Skin epidermis (tissue), 12 donors: ENCODE results near the gene FOXP2.
"Not testable (repeated sequence)": the region's sequence is repeated elsewhere in the genome, so short reads cannot be mapped to it uniquely, and the experiment has no call there.

Source experiments
- H3K27ac ChIP-seq, 21 experiments: fragments of 200-600 bp; sonication (generic) in 11 of 21; one replicate each; pipeline ENCODE4 v1.5.0; 2020; ENCODE audit warnings: mild to moderate bottlenecking in 3 of 21, inconsistent platforms in 2 of 21, moderate library complexity in 2 of 21
- H3K4me3 ChIP-seq, 7 experiments: fragments of 200-600 bp; sonication (generic) in 2 of 7; one replicate each; pipeline ENCODE4 v1.5.0; 2020; ENCODE audit warnings: inconsistent platforms in 2 of 7, mild to moderate bottlenecking in 2 of 7, moderate library complexity in 1 of 7

Gene FOXP2

GRCh38 chr7:114414156-114415063 is at the start of gene FOXP2:
Gene FOXP2 (plus strand): TSS chr7:114414815. CDS start chr7:114426512, 11,697 bp downstream.
- peak within 1 kb of the TSS in 15 of 21 experiments; percentile 3 to 69 (median 52) for H3K27ac ChIP-seq

GRCh38 chr7:114365791-114366190 is 48.8 kb upstream of the FOXP2 start:
- Histone ChIP-seq H3K4me3 (no peak overlapping the region), H3K27ac (no peak overlapping the region)

More at GRCh38 chr7:114414156-114415063, at the start of gene FOXP2:
- H3K4me3 ChIP-seq: peak within 1 kb of the TSS in 3 of 7 experiments; percentile 0 to 15 (median 8)

GRCh38 chr7:114368492-114368891 is 46.1 kb upstream of the FOXP2 start:
- no peak overlapping the region for H3K4me3 ChIP-seq

GRCh38 chr7:114369294-114369693 is 45.3 kb upstream of the FOXP2 start:
- H3K4me3 ChIP-seq: no peak overlapping the region
- H3K27ac ChIP-seq: no peak overlapping the region

More at GRCh38 chr7:114368492-114368891, 46.1 kb upstream of the FOXP2 start:
- H3K27ac ChIP-seq: no peak overlapping the region

GRCh38 chr7:114372619-114373018 is 42.0 kb upstream of the FOXP2 start:
- H3K27ac ChIP-seq: no peak overlapping the region

GRCh38 chr7:114375907-114376306 is 38.7 kb upstream of the FOXP2 start:
- Histone ChIP-seq H3K4me3 (no peak overlapping the region), H3K27ac (no peak overlapping the region)

More at GRCh38 chr7:114372619-114373018, 42.0 kb upstream of the FOXP2 start:
- H3K4me3 ChIP-seq: no peak overlapping the region

- not testable (repeated sequence) for H3K4me3 ChIP-seq, H3K27ac ChIP-seq
These were observed 30.7 kb upstream of the FOXP2 start for GRCh38 chr7:114383946-114384345.

GRCh38 chr7:114384346-114384745 is 30.3 kb upstream of the FOXP2 start:
- H3K4me3 ChIP-seq, H3K27ac ChIP-seq: not testable (repeated sequence)

GRCh38 chr7:114388021-114388420 is 26.6 kb upstream of the FOXP2 start:
- Histone ChIP-seq H3K27ac (no peak overlapping the region), H3K4me3 (no peak overlapping the region)

- Histone ChIP-seq H3K27ac (no peak overlapping the region), H3K4me3 (no peak overlapping the region)
These were observed 21.9 kb upstream of the FOXP2 start for GRCh38 chr7:114392686-114393085.

- Histone ChIP-seq H3K27ac (no peak overlapping the region), H3K4me3 (no peak overlapping the region)
These were observed 11.6 kb upstream of the FOXP2 start for GRCh38 chr7:114402876-114403635.

- H3K4me3 ChIP-seq: no peak overlapping the region
- no peak overlapping the region for H3K27ac ChIP-seq
These were observed 9.2 kb upstream of the FOXP2 start for GRCh38 chr7:114405427-114405826.

- Histone ChIP-seq H3K27ac (no peak overlapping the region), H3K4me3 (no peak overlapping the region)
These were observed 4.9 kb upstream of the FOXP2 start for GRCh38 chr7:114409750-114410149.

- Histone ChIP-seq H3K4me3 (no peak overlapping the region), H3K27ac (no peak overlapping the region)
These were observed 2.1 kb upstream of the FOXP2 start for GRCh38 chr7:114412548-114412947.

GRCh38 chr7:114413761-114414155 is 857 bp upstream of the FOXP2 start:
- H3K27ac ChIP-seq: peak overlapping the region in 12 of 21 experiments; percentile 1 to 69 (median 42)
- H3K4me3 ChIP-seq: no peak overlapping the region

GRCh38 chr7:114415064-114415989 is 712 bp downstream of the FOXP2 start:
- Histone ChIP-seq H3K27ac (peak overlapping the region in 14 of 21 experiments; percentile 9 to 66 (median 52)), H3K4me3 (peak overlapping the region in 3 of 7 experiments; percentile 0 to 15 (median 8))

GRCh38 chr7:114416129-114416990 is 1.7 kb downstream of the FOXP2 start:
- no peak overlapping the region for H3K27ac ChIP-seq
- peak overlapping the region in 1 of 7 experiments; percentile 15 for H3K4me3 ChIP-seq

- H3K27ac ChIP-seq: no peak overlapping the region
These were observed 2.7 kb downstream of the FOXP2 start for GRCh38 chr7:114417290-114417689.

More at GRCh38 chr7:114417290-114417689, 2.7 kb downstream of the FOXP2 start:
- no peak overlapping the region for H3K4me3 ChIP-seq
